ENCODE data around the gene CHST12. TPM values are rescaled to one million over a fixed set of nuclear protein-coding genes. Genes with fewer than 3 reads are reported as not detected.

CHST12 gene
- 8.6 and 9.7 TPM in 2 replicates for total RNA-seq

DNA sequence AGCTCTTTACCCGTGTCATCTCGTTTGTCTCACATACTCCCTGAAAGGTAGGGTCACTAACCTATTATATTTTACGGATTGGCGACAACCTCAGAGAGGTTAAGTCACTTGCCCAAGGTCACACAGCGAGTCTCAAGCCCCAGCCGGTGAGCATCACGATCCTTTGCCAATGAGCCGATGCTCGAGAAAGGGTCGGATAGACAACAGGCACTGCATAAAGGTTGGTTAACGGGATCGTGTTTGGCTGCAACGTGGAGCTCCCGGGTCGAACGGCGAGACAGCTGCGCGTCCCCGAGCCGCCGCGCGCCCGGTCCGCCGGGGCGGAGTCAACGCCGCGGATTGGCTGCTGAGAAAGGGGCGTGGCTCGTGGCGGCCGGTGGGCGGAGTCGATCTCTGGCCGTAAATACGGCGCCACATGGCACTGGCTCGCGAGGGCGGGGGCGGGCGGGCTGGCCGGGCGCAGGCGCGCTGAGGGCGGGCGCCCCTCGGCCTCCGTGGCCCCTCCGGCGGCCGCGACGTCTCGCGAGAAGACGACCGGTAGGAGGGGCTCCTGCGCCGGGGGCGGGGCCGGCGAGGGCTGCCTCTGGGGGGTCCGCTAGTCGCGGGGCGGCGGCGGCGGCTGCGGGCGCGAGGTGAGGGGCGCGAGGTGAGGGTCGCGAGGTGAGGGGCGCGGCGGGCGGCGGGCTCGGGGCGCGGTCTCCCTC is at the start of gene CHST12:
TSS of gene CHST12 (plus strand) at position 598 of the 704 bp plus-strand sequence. CDS start 29,029 bp downstream, outside the sequence.

DNA sequence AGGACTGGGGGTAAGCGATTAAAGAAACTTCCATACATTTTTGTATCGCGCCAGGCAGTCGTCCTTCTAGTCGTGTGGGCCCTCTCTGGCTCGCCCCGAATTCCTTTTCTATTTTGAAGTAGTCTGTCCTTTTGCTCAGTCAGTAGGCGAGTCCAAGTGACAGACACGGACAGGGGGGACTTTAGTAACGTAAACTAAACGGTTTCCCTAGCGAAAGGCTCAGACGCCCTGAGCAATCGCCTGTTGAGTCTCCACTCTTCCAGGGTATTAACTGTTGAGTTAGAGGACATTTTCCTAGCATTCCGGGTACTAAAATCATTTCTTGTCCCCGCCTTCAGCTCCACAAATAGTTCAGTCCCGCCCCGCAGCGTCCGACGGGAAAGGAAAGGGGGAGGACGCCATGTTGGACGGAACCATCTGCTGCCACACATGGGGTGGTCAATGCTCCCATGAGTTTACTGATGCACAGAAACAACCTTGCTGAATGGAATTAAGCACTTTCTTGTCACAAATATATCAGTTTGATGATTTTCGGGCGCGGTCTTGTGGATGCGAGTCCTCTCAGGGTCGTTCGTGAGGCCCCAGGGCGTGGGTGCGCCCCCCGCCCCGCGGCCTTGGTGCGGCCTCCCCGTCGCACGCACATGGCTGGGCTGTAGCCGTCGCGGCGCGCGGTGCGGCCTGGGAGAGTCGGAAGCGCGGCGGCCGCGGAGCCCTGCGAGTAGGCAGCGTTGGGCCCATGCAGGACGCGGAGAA is 49.0 kb upstream of the CHST12 start, which contains the start of gene EIF3B:
TSS of gene EIF3B (plus strand) at position 642 of the 753 bp plus-strand sequence. CDS start at position 737, 95 bp downstream.

DNA sequence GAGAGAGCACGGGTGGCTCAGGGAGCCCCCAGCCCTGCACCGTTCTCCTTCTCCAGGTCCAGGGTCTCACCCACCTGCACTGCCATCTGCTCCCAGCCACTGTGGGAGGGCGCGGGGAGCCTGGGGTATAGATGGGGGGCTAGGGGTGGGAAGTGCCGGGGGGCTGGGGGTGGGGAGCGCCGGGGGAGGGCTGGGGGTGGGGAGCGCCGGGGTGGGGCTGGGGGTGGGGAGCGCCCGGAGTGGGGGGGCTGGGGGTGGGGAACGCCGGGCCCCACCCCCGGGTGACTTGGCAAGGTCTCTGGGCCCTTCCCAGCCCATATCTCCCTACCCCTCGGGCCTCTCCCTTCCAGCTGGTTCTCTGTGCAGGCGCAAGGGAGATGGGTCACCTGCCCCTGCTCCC is 72.9 kb downstream of the CHST12 start, which contains the start of gene GRIFIN:
TSS of gene GRIFIN (minus strand) at position 101 of the 400 bp plus-strand sequence. CDS start at position 86, 15 bp downstream.

Small RNA genes within 50 kb of the gene (small RNA-seq; reads per million reads assigned to genes)
- gene AC004840.2, result not detected

Other genes with a start within 250 kb of the CHST12 start
- gene MAD1L1, start 170.7 kb upstream of the CHST12 start, total RNA-seq, result 17.9 and 19.3 TPM in 2 replicates
- gene MRM2, start 161.4 kb upstream of the CHST12 start, total RNA-seq, result 17.7 and 19.2 TPM in 2 replicates
- gene NUDT1, start 161.4 kb upstream of the CHST12 start, total RNA-seq, result 19.3 and 25.2 TPM in 2 replicates
- gene SNX8, start 89.2 kb upstream of the CHST12 start, total RNA-seq, result 14.9 and 27.2 TPM in 2 replicates
- gene EIF3B, start 48.8 kb upstream of the CHST12 start, total RNA-seq, result 166 and 170 TPM in 2 replicates
- gene GRIFIN, start 72.8 kb downstream of the CHST12 start, total RNA-seq, result not detected in 2 replicates
- 4.0 and 5.1 TPM in 2 replicates for gene LFNG, start 116.2 kb downstream of the CHST12 start, total RNA-seq
- 16.1 and 19.5 TPM in 2 replicates for gene BRAT1, start 151.9 kb downstream of the CHST12 start, total RNA-seq
- gene IQCE, start 155.4 kb downstream of the CHST12 start, total RNA-seq, result 13.5 and 18.2 TPM in 2 replicates
- 12.6 and 16.6 TPM in 2 replicates for gene TTYH3, start 228.4 kb downstream of the CHST12 start, total RNA-seq